ENCODE measurements around the gene TFR2. TPM values are rescaled to one million over a fixed set of nuclear protein-coding genes. Genes with fewer than 3 reads are reported as not detected.
A peak's percentile ranks its signal among the peaks of the same experiment; 100 is the strongest.

The TFR2 gene
- total and polyA plus RNA-seq, 10 donors = 1.7 to 6.6 (median 2.1) TPM

GRCh38 chr7:100584683-100585510, 56.5 kb downstream of the TFR2 start:
- Histone ChIP-seq H3K4me3 (peak overlapping the region; percentile 67 to 98 (median 90)), H3K4me1 (peaks cover 18 to 75% (median 55%) of the 10 kb centered on the region in 6 donors), H3K9me3 (no peaks in the 10 kb centered on the region), H3K27me3 (replicated peaks in 1 of 7) (peaks cover 0 to 3% (median 0%) of the 10 kb centered on the region in 7 donors), H3K36me3 (peaks cover 12 to 33% (median 21%) of the 10 kb centered on the region in 6 donors), H3K27ac (peak overlapping the region; percentile 91 to 100 (median 98))
- intact Hi-C loops (cut with DNase I; ENCODE audit: low total_unique reads) = no loop called here
- DNase-seq = peak; percentile 86
- TF ChIP-seq POLR2A (IDR thresholded peaks at IDR 0.05) (no peak), POLR2AphosphoS5 (IDR thresholded peaks at IDR 0.05) (peak in 1 of 3 donors; percentile 42), CTCF (IDR thresholded peaks at IDR 0.05 in 8 of 11, conservative IDR thresholded peaks at IDR 0.05 in 3 of 11) (peak in 1 of 11 experiments; percentile 5)
- 0 to 3% (median 2%) methylated on average over 17 to 20 of the region's 20 CpGs for WGBS, 5 donors

GRCh38 chr7:100584054-100584682, 57.2 kb downstream of the TFR2 start:
- intact Hi-C loops (cut with DNase I; ENCODE audit: low total_unique reads) = no loop called here
- Histone ChIP-seq H3K9me3 (no peaks in the 10 kb centered on the region), H3K4me1 (peaks cover 18 to 73% (median 54%) of the 10 kb centered on the region in 6 donors), H3K36me3 (peaks cover 15 to 40% (median 29%) of the 10 kb centered on the region in 6 donors), H3K4me3 (peak overlapping the region; percentile 67 to 98 (median 90)), H3K27ac (peak overlapping the region; percentile 91 to 100 (median 98)), H3K27me3 (replicated peaks in 1 of 7) (no peaks in the 10 kb centered on the region)
- TF ChIP-seq POLR2AphosphoS5 (IDR thresholded peaks at IDR 0.05) = peak in 2 of 3 donors; percentile 26 to 61
- no peak for TF ChIP-seq CTCF (IDR thresholded peaks at IDR 0.05 in 8 of 11, conservative IDR thresholded peaks at IDR 0.05 in 3 of 11)
- DNase-seq = peak; percentile 79
- WGBS, 5 donors = 3 to 18% (median 11%) methylated on average over 14 to 15 of the region's 15 CpGs

- TF ChIP-seq CTCF (IDR thresholded peaks at IDR 0.05 in 8 of 11, conservative IDR thresholded peaks at IDR 0.05 in 3 of 11) = no peak
- TF ChIP-seq POLR2AphosphoS5 (IDR thresholded peaks at IDR 0.05) = peak; percentile 72 to 83 (median 79)
- peaks cover 18 to 71% (median 53%) of the 10 kb centered on the region in 6 donors for H3K4me1 ChIP-seq
- intact Hi-C loops (cut with DNase I; ENCODE audit: low total_unique reads) = no loop called here
Measured at GRCh38 chr7:100583132-100584053, 58.0 kb downstream of the TFR2 start.

More at GRCh38 chr7:100583132-100584053, 58.0 kb downstream of the TFR2 start:
- peak overlapping the region; percentile 91 to 100 (median 98) for H3K27ac ChIP-seq
- no peaks in the 10 kb centered on the region for H3K9me3 ChIP-seq
- no peaks in the 10 kb centered on the region for H3K27me3 ChIP-seq (replicated peaks in 1 of 7)
- H3K36me3 ChIP-seq = peaks cover 15 to 48% (median 36%) of the 10 kb centered on the region in 6 donors
- DNase-seq = peak; percentile 95
- H3K4me3 ChIP-seq = peak overlapping the region; percentile 67 to 98 (median 90)
- 11 to 18% (median 12%) methylated on average over 19 to 23 of the region's 23 CpGs for WGBS, 5 donors
